SK-N-SH treated with all-trans-retinoic acid at 6 μM for 48 hours (cell line): ENCODE data around the gene TFR2.

ENCODE experiments used
- ZC3H10 ChIP-seq: fragments of 250-450 bp; sonication (Bioruptor Pico); IDR thresholded peaks from 2 replicates; pipeline ENCODE4 v1.5.1; 2021; ENCODE audit warnings: mild to moderate bottlenecking, moderate library complexity
- ZFP3 ChIP-seq: fragments of 250-450 bp; sonication (Bioruptor Pico); IDR thresholded peaks from 2 replicates; pipeline ENCODE4 v1.5.0; 2020; ENCODE audit warnings: mild to moderate bottlenecking, moderate library complexity

DNA sequence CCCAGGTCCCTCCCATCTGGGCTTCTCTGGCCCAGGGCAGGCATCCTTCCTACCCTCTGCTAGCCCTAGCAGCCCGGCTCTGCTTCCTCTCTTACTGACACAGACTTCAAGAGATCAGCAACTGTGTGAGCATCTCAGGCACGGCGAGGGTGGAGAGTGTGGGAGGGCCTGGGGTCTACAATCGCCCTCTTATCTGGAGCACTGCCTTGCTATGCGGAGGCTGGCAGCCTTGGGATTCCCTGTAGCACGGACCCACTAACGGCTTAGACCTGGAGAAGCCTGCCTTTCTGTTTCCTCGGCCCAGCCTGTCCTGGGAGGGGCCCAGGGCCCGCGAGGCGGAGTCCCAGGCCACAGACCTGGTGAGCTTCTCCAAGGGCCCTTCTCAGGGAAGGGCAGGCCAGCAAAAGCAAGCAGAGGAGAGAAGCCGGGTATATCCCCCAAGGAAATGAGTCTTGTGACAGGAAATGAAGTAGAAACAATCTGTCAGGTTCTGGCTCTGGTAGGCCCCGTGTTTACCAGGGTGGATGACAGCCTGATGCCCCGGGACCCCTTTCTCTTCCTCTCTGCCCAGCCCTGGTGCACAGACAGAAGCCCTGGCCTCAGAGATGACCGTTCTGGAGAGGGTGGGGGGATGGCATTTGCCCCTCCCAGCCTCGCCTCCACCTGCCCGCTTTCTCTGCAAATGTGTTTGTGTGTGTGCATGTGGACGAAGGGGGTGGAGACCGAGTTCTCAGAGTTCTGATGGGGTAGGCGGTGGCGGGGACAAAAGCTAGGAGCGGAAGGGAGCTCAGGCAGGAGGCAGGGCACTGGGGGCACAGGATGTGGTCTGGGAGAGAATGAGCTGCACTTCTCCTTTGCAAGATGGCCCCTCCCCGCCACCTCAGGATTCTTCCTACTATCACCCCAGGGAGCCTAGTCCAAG lies 58.0 kb downstream of the TFR2 start:
- no peak for TF ChIP-seq ZC3H10 (CRISPR knock-in tag)
- TF ChIP-seq ZFP3 (CRISPR knock-in tag), result no peak
